ENCODE results near the gene APOBEC3C. TPM values are rescaled to one million over a fixed set of nuclear protein-coding genes. Genes with fewer than 3 reads are reported as not detected.
"Not testable (repeated sequence)": the region's sequence is repeated elsewhere in the genome, so short reads cannot be mapped to it uniquely, and the experiment has no call there.

Gene APOBEC3C
- total RNA-seq (2014; rRNA removed; shearing (Covaris generic)) = 1.7 and 2.9 TPM in 2 replicates

DNA sequence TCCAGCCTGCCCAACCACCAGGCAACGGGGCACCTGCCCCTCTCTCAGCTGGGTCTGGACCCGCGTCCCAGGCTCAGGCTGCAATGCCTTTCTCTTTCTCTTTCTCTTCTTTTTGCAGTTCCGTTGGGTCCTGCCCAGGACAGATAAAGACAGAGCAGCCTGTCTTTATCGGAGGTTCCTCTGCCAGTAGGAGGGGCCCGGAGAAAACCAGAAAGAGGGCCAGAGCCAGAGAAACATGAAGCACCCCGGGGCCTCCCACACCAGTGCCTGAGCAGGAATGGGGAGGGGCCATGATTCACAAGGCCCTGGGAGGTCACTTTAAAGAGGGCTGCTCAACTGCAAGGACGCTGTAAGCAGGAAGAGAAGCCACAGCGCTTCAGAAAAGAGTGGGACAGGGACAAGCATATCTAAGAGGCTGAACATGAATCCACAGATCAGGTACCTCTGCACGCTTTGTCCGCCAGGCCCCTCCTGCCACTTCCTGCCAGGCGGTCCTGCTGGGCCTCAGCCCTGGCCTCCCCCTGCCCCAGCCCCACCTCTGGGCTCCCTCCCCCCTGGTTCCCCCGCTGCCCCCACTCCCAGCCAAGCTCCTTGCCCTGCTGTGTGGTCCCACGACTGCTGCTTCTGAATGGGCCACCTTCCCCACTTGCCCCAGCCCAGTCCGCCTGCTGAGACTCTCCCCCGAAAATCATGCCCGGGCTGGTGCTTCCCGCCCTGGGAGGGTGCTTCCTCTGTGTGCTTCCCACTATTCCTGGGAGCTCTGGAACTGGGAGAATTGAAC is at the start of gene APOBEC3C:
TSS of gene APOBEC3C (plus strand) at position 316 of the 781 bp plus-strand sequence. CDS start at position 422, 106 bp downstream.
- peak; percentile 39 for DNase-seq (ENCODE audit: low spot score)
- in situ Hi-C loops (cut with HindIII; ENCODE audit: low sequenced_read_pairs) = no loop called here

GRCh38 chr22:38964306-38964705 is 49.8 kb upstream of the APOBEC3C start:
- in situ Hi-C loops (cut with HindIII; ENCODE audit: low sequenced_read_pairs) = no loop called here
- DNase-seq (ENCODE audit: low spot score) = no peak

DNA sequence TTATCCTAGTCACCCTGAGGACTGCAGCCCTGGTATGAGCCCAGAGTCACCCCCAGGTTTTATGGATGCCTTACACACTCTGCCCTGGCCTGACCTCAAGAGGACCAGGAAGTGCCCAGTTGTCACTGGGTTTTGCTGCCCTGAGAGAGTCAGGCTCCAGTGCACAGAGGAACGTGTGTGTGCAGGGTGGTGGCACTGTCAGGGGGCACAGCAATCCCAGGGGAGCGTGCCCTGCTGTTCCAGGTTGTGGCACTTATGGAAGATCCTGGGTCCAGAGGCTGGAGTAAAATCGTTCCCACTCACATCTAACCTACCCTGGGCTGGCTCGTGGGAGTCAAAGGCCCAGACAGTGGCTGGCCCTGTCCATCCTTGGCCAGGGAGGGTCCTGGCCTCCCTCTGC is 49.1 kb upstream of the APOBEC3C start:
- DNase-seq (ENCODE audit: low spot score) = no peak
- in situ Hi-C loops (cut with HindIII; ENCODE audit: low sequenced_read_pairs) = no loop called here

GRCh38 chr22:38965614-38966379 is 48.3 kb upstream of the APOBEC3C start:
- no peak for DNase-seq (ENCODE audit: low spot score)
- in situ Hi-C loops (cut with HindIII; ENCODE audit: low sequenced_read_pairs) = no loop called here

DNA sequence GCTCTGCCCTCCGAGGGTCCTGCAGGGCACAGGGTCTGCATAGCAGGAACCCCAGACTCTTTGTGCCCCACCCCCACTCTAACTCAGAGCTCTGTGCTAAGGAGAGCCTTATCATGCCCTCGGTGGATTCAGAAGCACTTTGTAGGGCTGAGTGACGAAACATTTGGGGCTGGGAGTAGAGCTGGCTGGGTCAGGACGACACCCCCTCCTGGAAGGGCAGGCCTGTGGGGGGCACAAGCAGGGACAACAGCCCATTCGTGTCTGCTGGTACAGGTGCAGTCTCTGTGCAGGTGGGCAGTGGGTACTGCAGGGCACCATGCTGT is 47.7 kb upstream of the APOBEC3C start:
- no peak for DNase-seq (ENCODE audit: low spot score)
- in situ Hi-C loops (cut with HindIII; ENCODE audit: low sequenced_read_pairs) = no loop called here

- DNase-seq (ENCODE audit: low spot score) = no peak
- in situ Hi-C loops (cut with HindIII; ENCODE audit: low sequenced_read_pairs) = no loop called here
Measured at GRCh38 chr22:38966942-38967341, 47.1 kb upstream of the APOBEC3C start.

DNA sequence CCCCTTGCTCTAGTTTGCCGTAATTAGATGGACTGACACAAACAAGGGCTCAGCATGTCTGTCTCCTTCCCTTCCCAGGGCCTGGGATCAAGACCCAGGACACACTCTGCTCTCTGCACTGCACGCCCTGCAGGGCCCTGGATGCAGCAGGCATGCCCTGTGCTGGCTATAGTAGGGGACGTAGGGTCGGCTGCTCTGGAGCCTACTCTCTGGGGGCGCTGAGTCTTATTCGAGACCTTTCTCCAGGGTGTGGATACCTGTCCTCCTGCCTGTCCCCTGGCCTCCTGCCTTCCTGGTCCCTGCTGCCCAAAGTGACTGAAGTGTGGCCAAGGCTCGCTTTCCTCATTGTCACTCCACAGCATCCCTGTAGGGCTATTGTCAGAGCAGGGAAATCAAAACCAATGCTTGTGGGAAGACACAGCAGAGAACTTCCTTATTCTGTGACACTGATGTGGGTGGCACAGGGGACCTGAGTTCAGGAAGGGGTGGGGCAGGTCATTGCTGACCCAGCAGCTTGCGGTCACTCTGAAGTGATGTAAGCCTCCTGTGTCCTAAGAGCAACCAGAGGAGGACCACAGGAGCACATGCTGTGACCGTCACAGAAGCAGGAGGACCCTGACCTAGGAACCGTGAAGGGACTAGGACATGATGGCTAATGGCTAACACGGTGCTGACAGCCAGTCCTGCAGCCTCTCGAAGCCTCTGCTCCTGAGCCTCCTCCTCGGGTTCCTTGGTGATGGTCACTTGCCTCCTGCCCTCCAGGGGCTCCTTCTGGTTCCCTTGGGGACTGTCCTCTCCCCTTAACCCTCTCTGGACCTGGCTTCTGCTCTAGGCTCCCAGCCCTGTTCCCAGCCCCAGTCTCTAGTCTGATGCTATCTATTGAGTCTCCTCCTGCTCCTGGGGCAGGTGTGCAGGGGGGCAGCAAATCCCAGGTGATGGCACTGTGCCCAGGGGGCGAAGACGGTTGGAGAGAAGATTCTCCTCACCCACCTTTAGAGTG is 46.3 kb upstream of the APOBEC3C start:
- in situ Hi-C loops (cut with HindIII; ENCODE audit: low sequenced_read_pairs) = no loop called here
- DNase-seq (ENCODE audit: low spot score) = no peak

- DNase-seq (ENCODE audit: low spot score) = no peak
- in situ Hi-C loops (cut with HindIII; ENCODE audit: low sequenced_read_pairs) = no loop called here
Measured at GRCh38 chr22:38968801-38969200, 45.3 kb upstream of the APOBEC3C start.

DNA sequence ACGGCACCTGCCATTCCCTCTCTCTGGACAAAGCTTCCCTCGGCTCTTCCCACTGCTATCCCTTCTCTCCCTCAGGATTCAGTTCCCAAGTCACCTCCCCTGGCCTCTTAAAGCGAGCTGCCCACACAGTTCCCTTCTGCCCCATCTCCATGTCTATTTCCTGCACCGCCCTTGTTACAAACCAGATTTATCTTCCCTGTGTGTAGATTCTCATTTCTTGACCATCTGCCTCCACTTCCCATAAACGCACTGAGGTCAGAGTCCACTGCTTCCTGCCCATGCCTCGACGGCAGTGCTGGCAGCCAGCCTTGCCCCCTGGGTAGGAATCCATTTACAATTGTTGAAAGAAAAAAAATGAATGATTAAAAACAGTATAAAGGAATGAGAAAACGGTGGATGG is 43.5 kb upstream of the APOBEC3C start:
- no peak for DNase-seq (ENCODE audit: low spot score)
- in situ Hi-C loops (cut with HindIII; ENCODE audit: low sequenced_read_pairs) = no loop called here

DNA sequence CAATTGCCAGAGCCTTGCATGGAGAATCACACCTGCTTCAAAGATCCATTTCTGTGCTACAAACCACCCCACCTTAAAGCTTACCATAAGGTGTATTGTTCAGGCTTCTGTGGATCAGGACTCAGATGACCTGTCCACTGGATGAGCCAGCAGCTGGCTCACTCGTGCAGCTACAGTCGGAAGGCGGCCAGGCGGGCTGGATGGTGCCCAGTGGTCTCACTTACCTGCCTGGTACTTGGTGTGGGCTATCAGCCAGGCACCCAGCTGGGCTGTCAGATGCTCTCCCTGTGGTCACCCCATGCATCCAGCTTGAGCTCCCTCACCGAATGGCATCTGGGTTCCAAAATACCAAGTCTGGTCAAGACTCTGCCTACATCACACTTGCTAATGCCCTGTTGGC is 42.9 kb upstream of the APOBEC3C start:
- DNase-seq (ENCODE audit: low spot score) = no peak
- in situ Hi-C loops (cut with HindIII; ENCODE audit: low sequenced_read_pairs) = no loop called here

DNA sequence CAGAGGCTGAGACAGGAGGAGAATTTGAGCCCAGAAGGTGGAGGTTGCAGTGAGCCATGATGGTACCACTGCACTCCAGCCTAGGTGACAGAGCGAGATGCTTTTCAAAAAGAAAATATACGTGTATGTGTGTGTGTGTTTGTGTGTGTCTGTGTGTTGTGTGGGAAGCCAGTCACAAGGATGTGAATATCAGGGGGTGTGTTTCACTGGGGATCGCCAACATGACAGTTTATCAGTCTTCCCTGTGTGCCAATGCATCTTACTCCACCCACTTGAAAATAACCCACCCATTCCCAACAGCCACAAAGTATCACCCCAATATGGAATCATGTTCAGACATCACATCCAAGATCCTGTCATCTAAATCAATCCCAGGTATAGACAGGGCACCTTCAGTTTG is 42.3 kb upstream of the APOBEC3C start:
- DNase-seq (ENCODE audit: low spot score) = no peak
- in situ Hi-C loops (cut with HindIII; ENCODE audit: low sequenced_read_pairs) = no loop called here

DNA sequence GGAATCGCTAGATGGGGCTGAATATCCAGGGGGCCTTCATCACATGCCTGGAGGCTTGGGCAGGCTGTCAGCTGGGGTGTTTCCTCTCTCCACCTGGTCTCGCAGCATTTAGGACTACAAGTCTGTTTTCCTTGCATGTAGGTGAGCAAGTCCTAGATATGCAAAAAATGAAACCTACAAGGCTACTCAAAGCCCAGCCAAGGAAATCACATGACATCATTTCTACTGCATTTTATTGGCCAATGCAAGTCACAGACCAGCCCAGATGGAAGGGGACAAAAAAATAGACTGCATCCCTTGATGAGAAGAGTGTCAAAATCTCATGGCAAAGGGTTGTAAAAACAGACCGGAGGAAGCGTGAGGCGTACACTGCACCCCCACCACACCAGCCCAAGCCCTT is 41.5 kb upstream of the APOBEC3C start:
- in situ Hi-C loops (cut with HindIII; ENCODE audit: low sequenced_read_pairs) = no loop called here
- no peak for DNase-seq (ENCODE audit: low spot score)

GRCh38 chr22:38973289-38974169 is 40.5 kb upstream of the APOBEC3C start:
- peak; percentile 29 for DNase-seq (ENCODE audit: low spot score)
- in situ Hi-C loops (cut with HindIII; ENCODE audit: low sequenced_read_pairs) = no loop called here

DNA sequence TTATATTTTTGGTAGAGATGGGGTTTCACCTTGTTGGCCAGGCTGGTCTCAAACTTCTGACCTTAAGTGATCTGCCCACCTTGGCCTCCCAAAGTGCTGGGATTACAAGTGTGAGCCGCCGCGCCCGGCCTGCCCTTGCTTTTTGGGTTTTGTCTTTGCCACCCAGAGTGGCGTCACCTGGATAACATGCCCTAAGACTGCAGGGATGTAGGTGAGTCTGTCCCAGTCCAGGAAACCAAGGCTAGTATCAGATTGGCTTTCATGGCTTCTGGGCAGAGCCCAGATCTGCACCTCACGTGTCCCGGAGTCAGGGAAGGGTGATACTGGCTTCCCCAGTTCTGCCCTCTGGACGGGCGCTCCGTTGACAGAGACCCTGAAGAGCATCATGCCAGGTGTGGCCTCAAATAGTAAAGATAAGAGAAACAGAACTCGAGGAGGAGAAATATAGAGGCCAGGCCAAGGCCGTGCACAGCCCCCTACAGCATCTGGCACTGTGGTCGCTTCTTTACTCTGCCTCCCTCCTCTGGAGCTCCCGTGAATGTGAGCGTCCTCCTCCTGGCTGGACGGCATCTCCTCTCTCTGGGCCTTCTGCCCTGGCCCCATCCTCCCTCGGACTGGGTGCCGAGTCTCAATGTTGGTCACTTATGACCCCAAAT is 39.8 kb upstream of the APOBEC3C start:
- in situ Hi-C loops (cut with HindIII; ENCODE audit: low sequenced_read_pairs) = no loop called here
- DNase-seq (ENCODE audit: low spot score) = no peak

DNA sequence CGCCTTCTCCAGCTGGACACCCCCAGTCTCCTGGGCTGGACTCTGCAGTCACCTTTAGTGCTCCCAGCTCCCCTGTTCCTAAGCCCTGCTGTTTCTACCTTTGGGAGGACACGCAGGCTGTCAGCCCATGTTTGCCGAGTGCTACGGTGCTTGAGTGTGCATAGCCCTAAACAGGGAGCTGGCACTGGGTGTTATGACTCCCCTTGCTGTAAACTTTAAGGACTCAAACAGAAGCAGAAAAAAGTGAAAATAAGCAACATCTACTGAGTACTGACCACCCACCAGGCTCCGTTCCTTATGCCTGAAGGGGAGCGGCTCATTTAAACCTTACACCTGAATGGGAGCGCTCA is 39.3 kb upstream of the APOBEC3C start:
- no peak for DNase-seq (ENCODE audit: low spot score)
- in situ Hi-C loops (cut with HindIII; ENCODE audit: low sequenced_read_pairs) = no loop called here

DNA sequence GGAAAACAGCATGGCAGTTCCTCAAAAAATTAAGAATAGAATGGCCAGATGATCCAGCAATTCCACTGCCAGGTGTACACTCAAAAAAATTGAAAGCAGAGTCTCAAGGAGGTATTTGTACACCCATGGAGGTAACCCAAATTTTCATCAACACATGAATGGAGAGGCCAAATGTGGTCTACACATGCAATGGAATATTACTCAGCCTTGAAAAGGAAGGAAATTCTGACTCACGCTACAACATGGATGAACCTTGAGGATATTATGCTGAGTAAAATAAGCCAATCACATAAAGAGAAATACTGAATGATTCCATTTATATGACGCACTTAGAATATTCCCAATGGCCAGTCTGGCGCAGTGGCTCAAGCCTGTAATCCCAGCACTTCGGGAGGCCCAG is 36.8 kb upstream of the APOBEC3C start:
- DNase-seq (ENCODE audit: low spot score); in situ Hi-C loops (cut with HindIII; ENCODE audit: low sequenced_read_pairs): not testable (repeated sequence)

- in situ Hi-C loops (cut with HindIII; ENCODE audit: low sequenced_read_pairs) = not testable (repeated sequence)
Measured at GRCh38 chr22:38980587-38980986, 33.5 kb upstream of the APOBEC3C start.

More at GRCh38 chr22:38980587-38980986, 33.5 kb upstream of the APOBEC3C start:
- DNase-seq (ENCODE audit: low spot score) = not testable (repeated sequence)
